ENCODE results near the gene USP6NL. TPM values are rescaled to one million over a fixed set of nuclear protein-coding genes. Genes with fewer than 3 reads are reported as not detected.

USP6NL gene
- total and polyA plus RNA-seq, 10 of the 15 experiments (the other 5 are each of a cell fraction or from before 2014, with no cell fraction given) = 4.0 to 27.7 (median 18.2) TPM

GRCh38 chr10:11539191-11539868, 72.1 kb downstream of the USP6NL start:
- intact Hi-C loops (cut with micrococcal nuclease; ENCODE audit: unreplicated experiment) (no loop called here), in situ Hi-C loops (cut with MboI) (no loop called here)
- Histone ChIP-seq H3K4me1 (ENCODE audit: control insufficient read depth, insufficient read depth, low read length) (peaks cover 26% of the 10 kb centered on the region), H3K36me3 (ENCODE audit: control insufficient read depth in 2 of 2, insufficient read depth in 2 of 2, low read length in 1 of 2) (no peaks in the 10 kb centered on the region), H3K27me3 (replicated peaks in 1 of 2; ENCODE audit: control insufficient read depth in 2 of 2, insufficient read depth in 2 of 2, low read length in 1 of 2) (no peaks in the 10 kb centered on the region), H3K4me2 (ENCODE audit: control insufficient read depth, insufficient read depth) (no peak overlapping the region), H3K9ac (ENCODE audit: control insufficient read depth, insufficient read depth, low read length) (no peak overlapping the region), H3K79me2 (ENCODE audit: control insufficient read depth, insufficient read depth, low read length) (peaks cover 52% of the 10 kb centered on the region), H3K27ac (ENCODE audit: control insufficient read depth, insufficient read depth) (no peak overlapping the region), H3K4me3 (no peak overlapping the region), H2AFZ (ENCODE audit: control insufficient read depth, low read depth, low read length) (no peak overlapping the region), H4K20me1 (ENCODE audit: control insufficient read depth, insufficient read depth) (no peaks in the 10 kb centered on the region), H3K9me3 (replicated peaks; ENCODE audit: control insufficient read depth, insufficient read depth, low read length) (no peaks in the 10 kb centered on the region)
- TF ChIP-seq, protein P1, sequence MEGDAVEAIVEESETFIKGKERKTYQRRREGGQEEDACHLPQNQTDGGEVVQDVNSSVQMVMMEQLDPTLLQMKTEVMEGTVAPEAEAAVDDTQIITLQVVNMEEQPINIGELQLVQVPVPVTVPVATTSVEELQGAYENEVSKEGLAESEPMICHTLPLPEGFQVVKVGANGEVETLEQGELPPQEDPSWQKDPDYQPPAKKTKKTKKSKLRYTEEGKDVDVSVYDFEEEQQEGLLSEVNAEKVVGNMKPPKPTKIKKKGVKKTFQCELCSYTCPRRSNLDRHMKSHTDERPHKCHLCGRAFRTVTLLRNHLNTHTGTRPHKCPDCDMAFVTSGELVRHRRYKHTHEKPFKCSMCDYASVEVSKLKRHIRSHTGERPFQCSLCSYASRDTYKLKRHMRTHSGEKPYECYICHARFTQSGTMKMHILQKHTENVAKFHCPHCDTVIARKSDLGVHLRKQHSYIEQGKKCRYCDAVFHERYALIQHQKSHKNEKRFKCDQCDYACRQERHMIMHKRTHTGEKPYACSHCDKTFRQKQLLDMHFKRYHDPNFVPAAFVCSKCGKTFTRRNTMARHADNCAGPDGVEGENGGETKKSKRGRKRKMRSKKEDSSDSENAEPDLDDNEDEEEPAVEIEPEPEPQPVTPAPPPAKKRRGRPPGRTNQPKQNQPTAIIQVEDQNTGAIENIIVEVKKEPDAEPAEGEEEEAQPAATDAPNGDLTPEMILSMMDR (IDR thresholded peaks at IDR 0.05 in 2 of 3, conservative IDR thresholded peaks at IDR 0.05 in 1 of 3; ENCODE audit: control insufficient read depth in 2 of 3, extremely low read depth in 1 of 3, insufficient read depth in 1 of 3, low read depth in 3 of 3, low read length in 3 of 3) = no peak
- 0 out of 2 replicates have a peak, but pooled peaks have one; percentile 15 for TF ChIP-seq NFIC (IDR thresholded peaks at IDR 0.05; ENCODE audit: low read depth, low read length)
- no peak for TF ChIP-seq BRCA1 (IDR thresholded peaks at IDR 0.05; ENCODE audit: low read depth, low read length)
- no peak for TF ChIP-seq SRF (IDR thresholded peaks at IDR 0.05; ENCODE audit: low read depth in 2 of 2, low read length in 2 of 2)
- ATAC-seq (peak; percentile 33), FAIRE-seq (no peak), DNase-seq (ENCODE audit: low read depth, low spot score) (no peak)
- POLR2A ChIA-PET = no interaction called here
- RAD21 ChIA-PET (ENCODE audit: unreplicated experiment) = interaction anchor here (1.2 to 1.4 kb wide), 2 partner anchors 9 to 15 kb away, joined by 3 to 6 read pairs; no protein-coding TSS in a partner anchor
- BruUV-seq (replicated peaks) = no TSS peak
- SMC1A ChIA-PET (ENCODE audit: uncharacterized antibody, unreplicated experiment) = interaction anchor here (1.5 to 2.6 kb wide), 2 partner anchors 10 to 14 kb away, joined by 3 to 11 read pairs; no protein-coding TSS in a partner anchor
- 79% methylated on average over 2 of the region's 2 CpGs for WGBS (ENCODE audit: insufficient coverage, insufficient replicate concordance, low lambda C conversion rate, missing lambda C conversion rate)
- CTCF ChIA-PET = interaction anchor here (1.8 kb wide), 1 partner anchor 9 kb away, joined by 5 read pairs; no protein-coding TSS in a partner anchor

All from GM12878 (cell line).